Measurements from ENCODE around the gene CREB3L4. TPM values are rescaled to one million over a fixed set of nuclear protein-coding genes. Genes with fewer than 3 reads are reported as not detected.

Gene CREB3L4
- total RNA-seq, 2 experiments from 2014 or later = 17.0 to 28.2 TPM

DNA sequence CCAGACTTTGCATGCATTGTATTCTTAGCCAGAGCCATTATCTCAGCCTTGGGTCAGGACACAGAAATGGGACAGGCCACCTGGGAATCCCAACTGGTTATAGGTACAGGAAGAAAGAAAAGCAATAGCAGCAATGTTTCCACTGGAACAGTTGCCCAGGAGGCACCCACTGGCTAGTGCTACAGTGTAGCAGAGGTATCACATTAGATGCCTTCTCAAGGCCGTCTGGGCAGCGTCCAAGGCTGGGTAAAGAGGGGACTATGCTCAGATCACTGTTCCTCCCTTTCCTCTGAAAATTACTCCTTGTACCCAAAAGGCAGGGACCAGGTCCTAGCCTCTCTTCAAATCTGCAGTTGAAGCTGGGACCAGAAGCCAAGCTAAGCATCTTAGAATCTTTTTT lies 2.6 kb downstream of the CREB3L4 start:
- Histone ChIP-seq H3K9me2 (ENCODE audit: insufficient read depth, low read length) (no peaks in the 10 kb centered on the region), H4K20me1 (ENCODE audit: insufficient read depth, low read length) (no peaks in the 10 kb centered on the region), H3K27ac (ENCODE audit: low read depth, low read length, poor library complexity, severe bottlenecking) (no peak overlapping the region), H3K79me2 (ENCODE audit: insufficient read depth, low read depth, low read length) (peaks cover 25% of the 10 kb centered on the region; the same call in 1 of the 2 replicates), H3K4me1 (ENCODE audit: insufficient read depth, low read length, poor library complexity, severe bottlenecking) (peaks cover 30% of the 10 kb centered on the region), H3K4me3 (ENCODE audit: low read depth, low read length, poor library complexity, severe bottlenecking) (no peak overlapping the region), H3K36me3 (ENCODE audit: insufficient read depth, low read length) (peaks cover 37% of the 10 kb centered on the region), H2AFZ (ENCODE audit: low read length) (no peak overlapping the region), H3K9me3 (ENCODE audit: low read length) (no peaks in the 10 kb centered on the region), H3K4me2 (ENCODE audit: low read length) (no peak overlapping the region)
- ChIA-PET POLR2A (interaction anchor here (0.7 kb wide), 1 partner anchor 14 kb away, joined by 3 read pairs; no protein-coding TSS in a partner anchor), CTCF (ENCODE audit: unreplicated experiment) (no interaction called here)
- no peak for TF ChIP-seq EZH2phosphoT487 (IDR thresholded peaks at IDR 0.05; ENCODE audit: borderline replicate concordance, low read depth, low read length)
- TF ChIP-seq, protein P1, sequence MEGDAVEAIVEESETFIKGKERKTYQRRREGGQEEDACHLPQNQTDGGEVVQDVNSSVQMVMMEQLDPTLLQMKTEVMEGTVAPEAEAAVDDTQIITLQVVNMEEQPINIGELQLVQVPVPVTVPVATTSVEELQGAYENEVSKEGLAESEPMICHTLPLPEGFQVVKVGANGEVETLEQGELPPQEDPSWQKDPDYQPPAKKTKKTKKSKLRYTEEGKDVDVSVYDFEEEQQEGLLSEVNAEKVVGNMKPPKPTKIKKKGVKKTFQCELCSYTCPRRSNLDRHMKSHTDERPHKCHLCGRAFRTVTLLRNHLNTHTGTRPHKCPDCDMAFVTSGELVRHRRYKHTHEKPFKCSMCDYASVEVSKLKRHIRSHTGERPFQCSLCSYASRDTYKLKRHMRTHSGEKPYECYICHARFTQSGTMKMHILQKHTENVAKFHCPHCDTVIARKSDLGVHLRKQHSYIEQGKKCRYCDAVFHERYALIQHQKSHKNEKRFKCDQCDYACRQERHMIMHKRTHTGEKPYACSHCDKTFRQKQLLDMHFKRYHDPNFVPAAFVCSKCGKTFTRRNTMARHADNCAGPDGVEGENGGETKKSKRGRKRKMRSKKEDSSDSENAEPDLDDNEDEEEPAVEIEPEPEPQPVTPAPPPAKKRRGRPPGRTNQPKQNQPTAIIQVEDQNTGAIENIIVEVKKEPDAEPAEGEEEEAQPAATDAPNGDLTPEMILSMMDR (conservative IDR thresholded peaks at IDR 0.05; ENCODE audit: low read length) = no peak
- no TSS peak for BruUV-seq (replicated peaks)
- intact Hi-C loops (cut with micrococcal nuclease; ENCODE audit: unreplicated experiment) = no loop called here
- no peak for DNase-seq (ENCODE audit: low spot score)

DNA sequence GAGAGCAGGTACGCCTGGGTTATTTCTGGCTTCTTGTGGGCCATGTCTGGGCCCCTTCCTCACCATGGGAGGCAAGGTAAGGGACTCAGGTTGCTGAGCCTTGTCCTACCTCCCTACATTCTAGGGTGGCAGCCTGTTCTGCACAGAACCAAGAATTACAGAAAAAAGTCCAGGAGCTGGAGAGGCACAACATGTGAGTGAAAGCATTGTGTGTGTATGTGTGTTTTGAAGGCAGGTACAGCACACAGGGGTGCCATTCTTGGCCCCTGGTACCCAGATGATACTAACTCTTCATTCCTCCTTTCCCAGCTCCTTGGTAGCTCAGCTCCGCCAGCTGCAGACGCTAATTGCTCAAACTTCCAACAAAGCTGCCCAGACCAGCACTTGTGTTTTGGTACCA lies 5.4 kb downstream of the CREB3L4 start:
- Histone ChIP-seq H3K36me3 (ENCODE audit: insufficient read depth, low read length) (peaks cover 42% of the 10 kb centered on the region), H3K79me2 (ENCODE audit: insufficient read depth, low read depth, low read length) (peaks cover 31% of the 10 kb centered on the region), H3K9me2 (ENCODE audit: insufficient read depth, low read length) (no peaks in the 10 kb centered on the region), H3K27ac (ENCODE audit: low read depth, low read length, poor library complexity, severe bottlenecking) (no peak overlapping the region), H3K4me3 (ENCODE audit: low read depth, low read length, poor library complexity, severe bottlenecking) (no peak overlapping the region), H3K4me1 (ENCODE audit: insufficient read depth, low read length, poor library complexity, severe bottlenecking) (peaks cover 32% of the 10 kb centered on the region), H3K4me2 (ENCODE audit: low read length) (no peak overlapping the region), H3K9me3 (ENCODE audit: low read length) (no peaks in the 10 kb centered on the region), H4K20me1 (ENCODE audit: insufficient read depth, low read length) (no peaks in the 10 kb centered on the region), H2AFZ (ENCODE audit: low read length) (no peak overlapping the region)
- intact Hi-C loops (cut with micrococcal nuclease; ENCODE audit: unreplicated experiment) = no loop called here
- ChIA-PET POLR2A (no interaction called here), CTCF (ENCODE audit: unreplicated experiment) (no interaction called here)
- no TSS peak for BruUV-seq (replicated peaks)
- TF ChIP-seq, protein P1 (conservative IDR thresholded peaks at IDR 0.05; ENCODE audit: low read length) = no peak
- TF ChIP-seq EZH2phosphoT487 (IDR thresholded peaks at IDR 0.05; ENCODE audit: borderline replicate concordance, low read depth, low read length) = no peak
- no peak for DNase-seq (ENCODE audit: low spot score)

GRCh38 chr1:153973525-153973924 lies 5.8 kb downstream of the CREB3L4 start:
- no TSS peak for BruUV-seq (replicated peaks)

More at GRCh38 chr1:153973525-153973924, 5.8 kb downstream of the CREB3L4 start:
- ChIA-PET CTCF (ENCODE audit: unreplicated experiment) (no interaction called here), POLR2A (no interaction called here)
- TF ChIP-seq, protein P1 (conservative IDR thresholded peaks at IDR 0.05; ENCODE audit: low read length) = no peak
- TF ChIP-seq EZH2phosphoT487 (IDR thresholded peaks at IDR 0.05; ENCODE audit: borderline replicate concordance, low read depth, low read length) = no peak
- Histone ChIP-seq H3K79me2 (ENCODE audit: insufficient read depth, low read depth, low read length) (peaks cover 32% of the 10 kb centered on the region), H3K9me3 (ENCODE audit: low read length) (no peaks in the 10 kb centered on the region), H3K9me2 (ENCODE audit: insufficient read depth, low read length) (no peaks in the 10 kb centered on the region), H3K4me3 (ENCODE audit: low read depth, low read length, poor library complexity, severe bottlenecking) (no peak overlapping the region), H4K20me1 (ENCODE audit: insufficient read depth, low read length) (no peaks in the 10 kb centered on the region), H3K4me1 (ENCODE audit: insufficient read depth, low read length, poor library complexity, severe bottlenecking) (peaks cover 30% of the 10 kb centered on the region), H3K36me3 (ENCODE audit: insufficient read depth, low read length) (peaks cover 42% of the 10 kb centered on the region), H3K27ac (ENCODE audit: low read depth, low read length, poor library complexity, severe bottlenecking) (no peak overlapping the region), H2AFZ (ENCODE audit: low read length) (no peak overlapping the region), H3K4me2 (ENCODE audit: low read length) (no peak overlapping the region)
- intact Hi-C loops (cut with micrococcal nuclease; ENCODE audit: unreplicated experiment) = no loop called here
- DNase-seq (ENCODE audit: low spot score) = no peak

Data from OCI-LY7 (cell line).